Stimulated activated effector memory CD8-positive, alpha-beta T cell treated with anti-CD3 and anti-CD28 coated beads, Interleukin-12 subunit alpha, Interleukin-12 subunit beta, amount 100 ng/mL, for 72 hours (primary cell): ENCODE data around the gene PSMD2.
A peak's percentile ranks its signal among the peaks of the same experiment; 100 is the strongest.
"Not testable (repeated sequence)": the region's sequence is repeated elsewhere in the genome, so short reads cannot be mapped to it uniquely, and the experiment has no call there.

Experiments used
- ATAC-seq: fragments of 150-1000 bp; cut with Tn5 transposase; 2 replicates; pipeline ENCODE4 v1.10.0; 2021
- DNase-seq, 2 donors: peaks; one replicate each; pipeline ENCODE4 v3.0.0; 2021 to 2022; ENCODE audit warnings: low spot score in 2 of 2
- H3K27ac Mint-ChIP-seq: one replicate; pipeline ENCODE4 v1.8.0; 2022; ENCODE audit warnings: mild to moderate bottlenecking, mixed read lengths
- H3K36me3 Mint-ChIP-seq: one replicate; pipeline ENCODE4 v1.8.0; 2022; ENCODE audit warnings: mild to moderate bottlenecking, mixed read lengths
- H3K4me1 Mint-ChIP-seq: one replicate; pipeline ENCODE4 v1.8.0; 2022; ENCODE audit warnings: mixed read lengths
- H3K4me3 Mint-ChIP-seq: one replicate; pipeline ENCODE4 v1.8.0; 2022; ENCODE audit warnings: mild to moderate bottlenecking, mixed read lengths
- H3K9me3 Mint-ChIP-seq: one replicate; pipeline ENCODE4 v1.8.0; 2022; ENCODE audit warnings: mixed read lengths

PSMD2 gene

DNA sequence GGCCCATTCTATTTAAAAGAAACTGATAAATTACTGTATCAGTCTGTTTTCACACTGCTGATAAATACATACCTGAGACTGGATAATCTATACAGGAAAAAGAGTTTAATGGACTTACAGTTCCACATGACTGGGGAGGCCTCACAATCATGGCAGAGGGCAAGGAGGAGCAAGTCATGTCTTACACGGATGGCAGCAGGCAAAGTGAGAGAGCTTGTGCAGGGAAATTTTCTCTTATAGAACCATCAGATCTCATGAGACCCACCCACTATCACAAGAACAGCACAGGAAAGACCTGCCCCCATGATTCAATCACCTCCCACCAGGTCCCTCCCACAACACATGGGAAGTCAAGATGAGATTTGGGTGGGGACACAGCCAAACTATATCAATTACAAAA is 31.8 kb upstream of the PSMD2 start:
- not testable (repeated sequence) for DNase-seq, H3K36me3 Mint-ChIP-seq, ATAC-seq, H3K4me1 Mint-ChIP-seq, H3K4me3 Mint-ChIP-seq, H3K9me3 Mint-ChIP-seq, H3K27ac Mint-ChIP-seq

DNA sequence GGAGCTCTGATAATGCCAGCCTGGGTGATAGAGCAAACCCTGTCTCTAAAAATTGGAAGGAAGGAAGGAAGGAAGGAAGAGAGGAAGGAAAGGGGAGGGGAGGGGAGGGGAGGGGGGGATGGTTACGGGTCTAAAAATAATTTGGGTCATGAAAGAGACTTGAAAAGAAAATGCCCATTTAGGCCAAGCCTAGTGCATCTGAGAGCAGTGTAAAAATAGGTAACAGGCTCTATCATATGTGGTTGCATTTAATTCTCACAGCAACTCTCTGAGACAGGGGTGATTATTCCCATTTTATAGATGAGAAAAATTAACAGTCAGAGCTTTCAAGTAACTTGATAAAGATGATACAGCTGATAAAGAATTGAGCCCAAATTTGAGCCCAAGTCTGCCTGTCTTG is 26.8 kb upstream of the PSMD2 start:
- DNase-seq = no peak
- ATAC-seq = no peak
- H3K9me3 Mint-ChIP-seq = no peaks in the 10 kb centered on the region
- H3K27ac Mint-ChIP-seq = no peak overlapping the region
- H3K4me1 Mint-ChIP-seq = peaks cover 7% of the 10 kb centered on the region
- no peaks in the 10 kb centered on the region for H3K36me3 Mint-ChIP-seq
- H3K4me3 Mint-ChIP-seq = no peak overlapping the region

DNA sequence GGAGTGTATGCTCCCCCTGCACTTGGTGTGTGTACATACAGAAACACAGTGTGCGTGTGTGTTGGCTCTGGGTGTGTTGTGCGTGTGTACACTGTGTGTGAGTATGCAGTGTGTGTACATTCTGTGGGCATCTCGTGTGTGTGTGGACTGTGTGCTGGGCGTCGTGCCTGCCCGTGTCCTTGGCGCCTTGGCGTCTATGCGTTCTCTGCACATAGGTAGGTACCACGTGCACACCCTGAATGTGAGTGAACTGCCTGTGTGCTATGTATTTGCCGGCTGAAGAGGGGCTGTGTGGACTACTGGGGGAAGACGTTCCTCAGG is 23.7 kb upstream of the PSMD2 start:
- no peak for DNase-seq
- peak overlapping the region; percentile 6 for H3K4me3 Mint-ChIP-seq
- H3K27ac Mint-ChIP-seq = no peak overlapping the region
- ATAC-seq = no peak
- peaks cover 7% of the 10 kb centered on the region for H3K4me1 Mint-ChIP-seq
- H3K36me3 Mint-ChIP-seq = no peaks in the 10 kb centered on the region
- H3K9me3 Mint-ChIP-seq = no peaks in the 10 kb centered on the region

DNA sequence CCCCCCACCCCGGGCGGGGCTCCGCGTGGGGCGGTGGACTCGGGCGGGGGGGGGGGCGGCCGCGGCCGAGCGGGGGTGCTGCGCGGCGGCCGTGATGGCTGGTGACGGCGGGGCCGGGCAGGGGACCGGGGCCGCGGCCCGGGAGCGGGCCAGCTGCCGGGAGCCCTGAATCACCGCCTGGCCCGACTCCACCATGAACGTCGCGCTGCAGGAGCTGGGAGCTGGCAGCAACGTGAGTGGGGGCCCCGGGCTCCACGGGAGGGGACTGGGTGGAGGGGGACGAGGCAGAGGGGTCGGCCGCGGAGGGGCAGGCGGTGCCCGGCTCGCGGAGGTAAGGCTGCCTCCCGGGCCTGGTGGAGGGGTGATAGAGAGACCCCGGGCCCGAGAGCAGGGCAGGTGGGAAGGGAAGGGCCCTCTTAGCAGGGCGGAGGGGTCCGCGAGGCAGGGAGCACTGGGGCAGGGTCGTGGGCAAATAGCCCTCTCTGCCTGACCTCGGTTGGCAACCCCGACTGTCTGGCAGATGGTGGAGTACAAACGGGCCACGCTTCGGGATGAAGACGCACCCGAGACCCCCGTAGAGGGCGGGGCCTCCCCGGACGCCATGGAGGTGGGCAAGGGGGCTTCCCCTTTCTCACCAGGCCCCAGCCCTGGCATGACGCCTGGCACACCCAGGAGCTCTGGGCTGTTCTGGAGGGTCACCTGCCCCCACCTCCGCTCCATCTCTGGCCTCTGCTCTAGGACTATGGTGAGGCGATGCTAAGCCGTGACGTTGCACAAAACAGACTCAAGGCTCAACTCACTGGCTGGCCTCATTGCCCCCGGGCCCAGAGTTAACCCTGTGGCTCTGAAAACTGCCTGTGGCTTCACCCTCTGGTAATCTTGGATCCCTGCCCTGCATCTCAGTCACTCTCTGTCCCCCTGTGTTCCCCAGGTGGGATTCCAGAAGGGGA is 22.8 kb upstream of the PSMD2 start, which contains the start of gene ECE2:
Gene ECE2, plus strand, starts transcription at position 62 of the 950 bp plus-strand sequence. Its CDS starts 132 bp downstream, at position 194.
- no peak for ATAC-seq
- no peak within 1 kb of the TSS for H3K27ac Mint-ChIP-seq
- H3K4me3 Mint-ChIP-seq = peak within 1 kb of the TSS; percentile 6
- H3K4me1 Mint-ChIP-seq = peaks cover 7% of the 10 kb centered on the region
- H3K9me3 Mint-ChIP-seq = no peaks in the 10 kb centered on the region
- DNase-seq = no peak
- no peaks in the 10 kb centered on the region for H3K36me3 Mint-ChIP-seq

DNA sequence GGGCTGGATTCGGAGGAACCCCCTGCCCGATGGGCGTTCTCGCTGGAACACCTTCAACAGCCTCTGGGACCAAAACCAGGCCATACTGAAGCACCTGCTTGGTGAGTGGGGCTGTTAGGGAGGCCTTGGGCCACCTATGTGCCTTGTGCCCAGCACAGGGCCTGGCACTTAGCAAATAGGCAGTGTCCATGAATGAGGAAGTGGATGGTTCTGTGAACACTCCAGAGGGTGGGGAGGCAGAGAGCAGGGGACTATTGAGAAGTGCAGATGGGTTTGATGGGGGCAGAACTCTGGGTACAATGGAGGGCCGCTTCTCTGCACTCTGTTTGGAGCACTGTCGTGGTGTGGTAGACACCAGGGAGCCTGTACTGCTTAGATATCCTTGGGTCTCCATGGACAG is 21.7 kb upstream of the PSMD2 start:
- peaks cover 7% of the 10 kb centered on the region for H3K4me1 Mint-ChIP-seq
- no peak for ATAC-seq
- no peak overlapping the region for H3K4me3 Mint-ChIP-seq
- H3K9me3 Mint-ChIP-seq = no peaks in the 10 kb centered on the region
- no peaks in the 10 kb centered on the region for H3K36me3 Mint-ChIP-seq
- DNase-seq = no peak
- H3K27ac Mint-ChIP-seq = no peak overlapping the region

DNA sequence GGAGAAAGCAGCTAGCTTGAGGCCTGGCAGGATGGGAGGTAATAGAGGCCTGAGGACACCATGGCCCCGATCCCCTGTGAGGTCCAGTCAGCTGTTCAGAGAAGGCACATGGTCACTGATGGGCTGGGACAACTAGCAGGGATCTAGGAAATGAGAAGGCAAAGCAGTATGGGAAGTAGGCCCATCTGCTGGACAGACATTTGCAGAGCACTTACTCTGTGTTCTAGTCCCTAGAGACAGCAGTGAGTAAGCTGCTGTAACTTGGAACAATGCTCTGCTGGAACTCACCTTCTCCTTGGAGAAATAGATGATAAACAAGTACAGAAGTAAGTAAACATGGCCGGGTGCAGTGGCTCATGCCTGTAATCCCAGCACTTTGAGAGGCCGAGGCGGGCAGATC is 16.1 kb upstream of the PSMD2 start:
- ATAC-seq = no peak
- H3K4me3 Mint-ChIP-seq = no peak overlapping the region
- H3K27ac Mint-ChIP-seq = no peak overlapping the region
- no peak for DNase-seq
- no peaks in the 10 kb centered on the region for H3K4me1 Mint-ChIP-seq
- H3K9me3 Mint-ChIP-seq = no peaks in the 10 kb centered on the region
- peaks cover 4% of the 10 kb centered on the region for H3K36me3 Mint-ChIP-seq

DNA sequence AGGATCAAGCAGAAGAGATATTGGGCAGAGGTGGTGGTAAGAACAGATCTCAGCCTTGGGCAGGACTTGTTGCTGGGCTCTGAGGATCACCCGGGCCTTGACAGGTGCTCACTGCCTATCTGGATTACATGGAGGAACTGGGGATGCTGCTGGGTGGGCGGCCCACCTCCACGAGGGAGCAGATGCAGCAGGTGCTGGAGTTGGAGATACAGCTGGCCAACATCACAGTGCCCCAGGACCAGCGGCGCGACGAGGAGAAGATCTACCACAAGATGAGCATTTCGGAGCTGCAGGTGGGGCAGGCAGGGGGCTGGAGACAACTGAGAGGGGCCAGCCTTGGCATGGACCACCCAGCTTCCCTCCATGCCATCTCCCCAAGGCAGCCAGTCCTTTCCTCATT is 15.4 kb upstream of the PSMD2 start:
- H3K36me3 Mint-ChIP-seq = peaks cover 4% of the 10 kb centered on the region
- H3K4me1 Mint-ChIP-seq = no peaks in the 10 kb centered on the region
- no peak overlapping the region for H3K27ac Mint-ChIP-seq
- ATAC-seq (no peak), DNase-seq (no peak)
- no peak overlapping the region for H3K4me3 Mint-ChIP-seq
- no peaks in the 10 kb centered on the region for H3K9me3 Mint-ChIP-seq

DNA sequence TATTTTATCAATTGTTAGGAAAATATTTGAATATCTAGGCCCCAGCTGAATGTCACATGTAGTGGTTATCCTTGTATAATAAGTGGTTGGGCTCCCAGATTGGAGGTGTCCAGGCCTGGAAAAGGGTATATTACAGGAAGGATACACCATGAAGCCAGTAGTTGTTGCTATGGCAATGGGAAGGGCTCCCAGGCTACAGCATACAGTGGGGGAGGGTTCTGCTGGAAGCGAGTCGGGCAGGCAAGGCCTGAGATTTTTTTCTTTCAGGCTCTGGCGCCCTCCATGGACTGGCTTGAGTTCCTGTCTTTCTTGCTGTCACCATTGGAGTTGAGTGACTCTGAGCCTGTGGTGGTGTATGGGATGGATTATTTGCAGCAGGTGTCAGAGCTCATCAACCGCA is 14.3 kb upstream of the PSMD2 start:
- ATAC-seq (peak; percentile 55), DNase-seq (no peak)
- no peaks in the 10 kb centered on the region for H3K4me1 Mint-ChIP-seq
- no peak overlapping the region for H3K4me3 Mint-ChIP-seq
- peaks cover 4% of the 10 kb centered on the region for H3K36me3 Mint-ChIP-seq
- no peak overlapping the region for H3K27ac Mint-ChIP-seq
- no peaks in the 10 kb centered on the region for H3K9me3 Mint-ChIP-seq

DNA sequence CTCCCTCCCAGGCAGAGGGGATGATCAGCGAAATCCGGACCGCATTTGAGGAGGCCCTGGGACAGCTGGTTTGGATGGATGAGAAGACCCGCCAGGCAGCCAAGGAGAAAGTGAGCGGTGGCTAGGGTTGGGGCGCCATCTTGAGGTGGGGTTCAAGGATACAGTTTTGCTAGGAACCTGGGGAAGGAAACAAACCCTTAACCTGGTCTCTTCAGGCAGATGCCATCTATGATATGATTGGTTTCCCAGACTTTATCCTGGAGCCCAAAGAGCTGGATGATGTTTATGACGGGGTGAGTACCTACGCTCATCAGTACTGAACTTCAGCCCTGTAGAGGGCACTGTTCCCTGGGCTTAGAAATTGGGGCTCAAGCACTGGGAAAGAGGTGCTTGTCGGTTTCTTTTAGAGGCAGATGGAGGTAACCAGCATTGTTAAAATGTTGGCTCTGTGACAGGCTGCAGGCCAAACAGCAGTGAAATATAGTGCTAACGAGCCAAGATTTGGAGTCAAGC is 9.6 kb upstream of the PSMD2 start:
- Mint-ChIP-seq H3K36me3 (peaks cover 4% of the 10 kb centered on the region), H3K4me3 (no peak overlapping the region), H3K9me3 (no peaks in the 10 kb centered on the region), H3K27ac (no peak overlapping the region), H3K4me1 (no peaks in the 10 kb centered on the region)
- ATAC-seq (peak; percentile 69), DNase-seq (peak; percentile 51 to 83)

DNA sequence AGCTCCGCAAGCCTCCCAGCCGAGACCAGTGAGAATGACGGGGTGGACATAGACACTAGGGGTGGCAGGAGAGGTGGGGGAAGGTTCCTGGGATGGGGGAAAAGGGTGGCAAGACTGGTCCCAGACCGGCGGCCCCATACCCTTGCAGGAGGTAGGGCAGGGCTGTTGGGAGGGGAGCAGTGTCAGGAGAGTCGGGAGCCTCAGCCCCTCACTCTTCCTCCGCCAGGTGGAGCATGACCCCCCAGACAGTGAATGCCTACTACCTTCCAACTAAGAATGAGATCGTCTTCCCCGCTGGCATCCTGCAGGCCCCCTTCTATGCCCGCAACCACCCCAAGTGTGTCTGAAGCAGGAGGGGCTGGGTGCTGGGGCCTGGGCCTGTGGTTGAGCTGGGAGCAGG is 8.7 kb upstream of the PSMD2 start:
- DNase-seq (no peak), ATAC-seq (no peak)
- Mint-ChIP-seq H3K27ac (no peak overlapping the region), H3K4me1 (no peaks in the 10 kb centered on the region), H3K4me3 (no peak overlapping the region), H3K36me3 (peaks cover 4% of the 10 kb centered on the region), H3K9me3 (no peaks in the 10 kb centered on the region)

DNA sequence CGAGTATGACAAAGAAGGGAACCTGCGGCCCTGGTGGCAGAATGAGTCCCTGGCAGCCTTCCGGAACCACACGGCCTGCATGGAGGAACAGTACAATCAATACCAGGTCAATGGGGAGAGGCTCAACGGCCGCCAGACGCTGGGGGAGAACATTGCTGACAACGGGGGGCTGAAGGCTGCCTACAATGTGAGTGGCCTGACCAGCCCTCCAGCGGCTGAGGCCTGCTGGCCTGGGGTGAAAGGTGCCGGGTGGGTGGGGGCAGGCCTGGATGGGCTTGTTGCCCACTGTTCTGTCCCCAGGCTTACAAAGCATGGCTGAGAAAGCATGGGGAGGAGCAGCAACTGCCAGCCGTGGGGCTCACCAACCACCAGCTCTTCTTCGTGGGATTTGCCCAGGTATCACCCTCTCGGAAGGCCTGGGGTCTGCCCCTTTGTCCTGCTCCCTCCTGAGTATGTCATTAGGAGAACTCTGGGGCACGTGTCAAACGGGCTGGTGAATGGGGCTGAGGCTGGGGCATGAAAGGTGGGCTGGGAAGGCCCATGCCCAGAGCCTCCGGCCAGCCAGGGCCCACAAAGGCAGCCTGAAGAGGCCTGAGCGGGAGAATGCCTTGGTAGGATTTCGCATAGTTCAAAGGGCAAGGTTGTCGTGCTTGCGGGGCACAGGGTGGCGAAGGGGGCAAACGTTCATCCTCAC is 7.8 kb upstream of the PSMD2 start:
- H3K4me3 Mint-ChIP-seq = no peak overlapping the region
- peaks cover 4% of the 10 kb centered on the region for H3K36me3 Mint-ChIP-seq
- no peak for ATAC-seq
- no peaks in the 10 kb centered on the region for H3K9me3 Mint-ChIP-seq
- no peak overlapping the region for H3K27ac Mint-ChIP-seq
- no peak for DNase-seq
- H3K4me1 Mint-ChIP-seq = no peaks in the 10 kb centered on the region

DNA sequence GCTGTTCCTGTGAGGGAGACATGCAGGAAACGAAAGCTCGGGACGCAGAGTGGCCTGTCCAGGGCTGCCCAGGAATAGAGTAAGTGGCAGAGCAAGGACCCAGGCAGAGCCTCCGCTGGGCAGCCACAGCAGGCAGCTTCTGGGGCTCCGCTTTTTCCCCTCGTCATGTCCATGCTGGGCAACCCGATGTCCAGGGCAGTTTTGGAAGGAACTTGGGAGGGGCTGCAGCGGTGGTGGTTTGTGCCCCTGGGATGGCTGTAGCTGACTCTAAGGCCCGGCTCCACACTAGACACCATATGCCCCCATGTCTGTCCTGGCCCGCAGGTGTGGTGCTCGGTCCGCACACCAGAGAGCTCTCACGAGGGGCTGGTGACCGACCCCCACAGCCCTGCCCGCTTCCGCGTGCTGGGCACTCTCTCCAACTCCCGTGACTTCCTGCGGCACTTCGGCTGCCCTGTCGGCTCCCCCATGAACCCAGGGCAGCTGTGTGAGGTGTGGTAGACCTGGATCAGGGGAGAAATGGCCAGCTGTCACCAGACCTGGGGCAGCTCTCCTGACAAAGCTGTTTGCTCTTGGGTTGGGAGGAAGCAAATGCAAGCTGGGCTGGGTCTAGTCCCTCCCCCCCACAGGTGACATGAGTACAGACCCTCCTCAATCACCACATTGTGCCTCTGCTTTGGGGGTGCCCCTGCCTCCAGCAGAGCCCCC is 7.1 kb upstream of the PSMD2 start:
- H3K36me3 Mint-ChIP-seq = peaks cover under 1% of the 10 kb centered on the region
- H3K9me3 Mint-ChIP-seq = no peaks in the 10 kb centered on the region
- no peak overlapping the region for H3K27ac Mint-ChIP-seq
- no peak overlapping the region for H3K4me3 Mint-ChIP-seq
- DNase-seq = no peak
- no peaks in the 10 kb centered on the region for H3K4me1 Mint-ChIP-seq
- ATAC-seq = no peak

DNA sequence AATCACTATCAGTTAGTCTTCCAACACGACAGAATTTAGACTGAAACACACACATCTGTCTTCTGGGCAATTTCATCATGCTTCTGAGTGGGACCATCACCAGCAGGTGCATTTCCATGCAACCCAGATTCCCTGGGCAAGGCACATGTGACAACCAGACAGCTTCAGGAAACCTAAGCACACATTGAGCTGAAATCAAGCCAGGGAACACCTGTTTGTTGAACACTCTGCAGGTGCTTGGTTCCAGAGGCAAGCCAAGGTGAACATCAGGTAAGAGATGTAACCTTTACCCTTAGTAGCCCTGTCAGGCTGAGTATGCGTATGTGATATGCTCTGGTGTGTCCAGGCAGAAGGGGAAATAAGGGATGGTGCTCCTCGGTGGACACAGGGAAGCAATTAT is 3.3 kb upstream of the PSMD2 start:
- H3K27ac Mint-ChIP-seq = no peak overlapping the region
- no peak for ATAC-seq
- H3K36me3 Mint-ChIP-seq = peaks cover 13% of the 10 kb centered on the region
- peaks cover 22% of the 10 kb centered on the region for H3K4me1 Mint-ChIP-seq
- H3K4me3 Mint-ChIP-seq = no peak overlapping the region
- DNase-seq = no peak
- no peaks in the 10 kb centered on the region for H3K9me3 Mint-ChIP-seq

DNA sequence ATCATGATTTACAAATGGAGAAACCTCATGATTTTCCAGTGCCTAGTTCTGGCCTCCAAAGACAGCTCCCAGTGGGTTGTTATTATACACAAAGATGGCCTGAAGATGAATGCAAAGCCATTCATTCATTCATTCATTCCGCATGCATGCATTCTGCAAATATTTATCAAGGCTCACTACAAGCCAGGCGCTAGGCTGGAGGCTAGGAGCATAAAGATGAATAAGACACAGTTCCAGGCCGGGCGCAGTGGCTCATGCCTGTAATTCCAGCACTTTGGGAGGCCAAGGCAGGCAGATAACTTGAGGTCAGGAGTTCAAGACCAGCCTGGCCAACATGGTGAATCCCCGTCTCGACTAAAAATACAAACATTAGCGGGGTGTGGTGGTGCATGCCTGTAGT is 2.4 kb upstream of the PSMD2 start:
- no peaks in the 10 kb centered on the region for H3K9me3 Mint-ChIP-seq
- peaks cover 27% of the 10 kb centered on the region for H3K4me1 Mint-ChIP-seq
- H3K36me3 Mint-ChIP-seq = peaks cover 22% of the 10 kb centered on the region
- DNase-seq (no peak), ATAC-seq (no peak)
- H3K27ac Mint-ChIP-seq = no peak overlapping the region
- H3K4me3 Mint-ChIP-seq = peak overlapping the region; percentile 94
